Caco-2 (cell line): Measurements from ENCODE around the gene TMEM18. TPM values are rescaled to one million over a fixed set of nuclear protein-coding genes. Genes with fewer than 3 reads are reported as not detected.

Experiments
- BruUV-seq: library from RNA; stranded (reverse); fragments of 400-500 nt; replicated peaks from 2 replicates; lab custom pipeline; 2021; lab: Mats Ljungman, UMichigan
- CTCF ChIA-PET: fragments of 300-600 bp; sonication (Branson Sonifier 250); formaldehyde crosslinking; loops from one replicate; lab custom pipeline; 2022; ENCODE audit warnings: antibody characterized with exemption; lab: Charles Lee
- POLR2A ChIA-PET: fragments of 300-600 bp; sonication (Branson Sonifier 250); formaldehyde crosslinking; loops from one replicate; lab custom pipeline; 2022; ENCODE audit warnings: antibody characterized with exemption; lab: Charles Lee
- DNase-seq, 2 experiments: peaks; one replicate each; pipeline versions ENCODE4 v3.0.0 to v3.0.0-alpha.2; 2020 to 2022
- H3K27me3 ChIP-seq: replicated peaks from 2 replicates; pipeline ENCODE4 v1.6.0; 2011; ENCODE audit warnings: low read length; ENCODE audit not compliant: control insufficient read depth, insufficient read depth
- H3K36me3 ChIP-seq: 2 replicates; pipeline ENCODE4 v1.5.1; 2011; ENCODE audit warnings: low read length; ENCODE audit not compliant: control insufficient read depth, insufficient read depth
- H3K4me1 ChIP-seq: fragments of 250-450 bp; sonication (Bioruptor Pico); 2 replicates; pipeline ENCODE4 v1.5.1; 2020; ENCODE audit warnings: mild to moderate bottlenecking
- H3K4me3 ChIP-seq: 2 replicates; pipeline ENCODE4 v1.5.1; 2011; ENCODE audit warnings: low read depth, mild to moderate bottlenecking, control low read depth, low read length
- H3K9me3 ChIP-seq: fragments of 250-450 bp; sonication (Bioruptor Pico); 2 replicates; pipeline ENCODE4 v1.5.1; 2020; ENCODE audit warnings: mild to moderate bottlenecking, moderate library complexity
- H3K27ac Mint-ChIP-seq: one replicate; pipeline ENCODE4 v1.8.0; 2022; ENCODE audit warnings: mixed read lengths; ENCODE audit not compliant: unreplicated experiment
- H3K27me3 Mint-ChIP-seq: one replicate; pipeline ENCODE4 v1.8.0; 2022; ENCODE audit warnings: mixed read lengths; ENCODE audit not compliant: insufficient read depth, unreplicated experiment
- H3K36me3 Mint-ChIP-seq: one replicate; pipeline ENCODE4 v1.8.0; 2022; ENCODE audit warnings: mild to moderate bottlenecking, mixed read lengths; ENCODE audit not compliant: insufficient read depth, unreplicated experiment
- H3K4me1 Mint-ChIP-seq: one replicate; pipeline ENCODE4 v1.8.0; 2022; ENCODE audit warnings: low read depth, mixed read lengths; ENCODE audit not compliant: unreplicated experiment
- H3K4me3 Mint-ChIP-seq: one replicate; pipeline ENCODE4 v1.8.0; 2022; ENCODE audit warnings: mild to moderate bottlenecking, moderate library complexity, mixed read lengths; ENCODE audit not compliant: unreplicated experiment
- H3K9me3 Mint-ChIP-seq: one replicate; pipeline ENCODE4 v1.8.0; 2022; ENCODE audit warnings: mixed read lengths; ENCODE audit not compliant: unreplicated experiment
- CTCF ChIP-seq, 2 experiments: fragments of 200-600 bp in 1 of 2; IDR thresholded peaks; 1 replicate in 1 of 2; 2 replicates in 1 of 2; pipeline versions ENCODE4 v1.5.1 to v1.8.0; 2011 to 2022; ENCODE audit warnings: antibody characterized with exemption in 1 of 2, control low read depth in 1 of 2, inconsistent platforms in 1 of 2, low read depth in 1 of 2, low read length in 1 of 2, mild to moderate bottlenecking in 1 of 2, moderate library complexity in 1 of 2; ENCODE audit not compliant: insufficient read depth in 1 of 2, severe bottlenecking in 1 of 2, unreplicated experiment in 1 of 2
- intact Hi-C: fragments of 100-400 bp; cut with micrococcal nuclease; formaldehyde crosslinking; loops from one replicate; pipeline ENCODE4 v1.10.0; 2022; ENCODE audit not compliant: unreplicated experiment
- total RNA-seq: library from RNA; stranded (reverse); gene quantifications from 2 replicates; pipeline ENCODE4 v1.2.3, GENCODE V29; 2022

TMEM18 gene
- total RNA-seq, 1 experiment from 2014 or later: 22.9 TPM

GRCh38 chr2:675982-676646, 1.1 kb downstream of the TMEM18 start:
- DNase-seq: peak; percentile 50 to 51

DNA sequence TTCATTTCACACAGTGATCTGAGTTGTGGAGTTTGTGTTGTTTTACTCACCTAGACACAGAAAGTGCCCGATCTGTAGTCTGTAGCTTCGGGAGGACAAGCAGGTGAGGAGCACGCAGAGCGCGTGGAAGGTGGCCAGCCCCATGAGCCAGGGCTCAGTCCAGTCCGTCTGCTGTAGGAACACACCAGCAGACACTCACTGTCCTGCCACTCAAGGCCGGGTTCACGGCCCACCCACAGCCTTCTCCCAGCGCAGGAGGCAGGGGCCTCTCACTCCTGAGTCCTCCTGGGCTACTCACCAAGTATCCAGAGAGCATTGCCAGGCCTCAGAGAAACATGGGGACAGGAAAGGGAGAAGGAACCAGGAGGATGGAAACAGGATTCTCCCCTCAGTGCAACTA, 1.7 kb downstream of the TMEM18 start:
- H3K9me3 Mint-ChIP-seq: no peaks in the 10 kb centered on the region
- no TSS peak for BruUV-seq

More at GRCh38 chr2:675982-676646, 1.1 kb downstream of the TMEM18 start:
- Mint-ChIP-seq H3K36me3 (peaks cover 12% of the 10 kb centered on the region), H3K9me3 (no peaks in the 10 kb centered on the region), H3K4me1 (peaks cover 13% of the 10 kb centered on the region), H3K4me3 (peak overlapping the region; percentile 85), H3K27ac (peak overlapping the region; percentile 97), H3K27me3 (peaks cover under 1% of the 10 kb centered on the region)
- H3K4me3 ChIP-seq: peak overlapping the region; percentile 81
- H3K36me3 ChIP-seq: no peaks in the 10 kb centered on the region; the same call in none of the 2 replicates
- CTCF ChIA-PET: interaction anchor here (1.0 to 1.1 kb wide), 2 partner anchors 9 to 64 kb away, joined by 3 read pairs; no protein-coding TSS in a partner anchor
- intact Hi-C loops: loop anchor here (1.0 to 2.0 kb wide), 2 partner anchors 65 to 412 kb away; partner anchors contain the start of genes ACP1 and SH3YL1
- TF ChIP-seq CTCF (IDR thresholded peaks at IDR 0.05; ENCODE audit: insufficient read depth in 1 of 2, low read depth in 1 of 2, low read length in 1 of 2, severe bottlenecking in 1 of 2, unreplicated experiment in 1 of 2): no peak
- no peaks in the 10 kb centered on the region for H3K9me3 ChIP-seq
- POLR2A ChIA-PET: interaction anchor here (0.5 to 1.0 kb wide), 2 partner anchors 9 to 412 kb away, joined by 3 to 4 read pairs; no protein-coding TSS in a partner anchor
- BruUV-seq: TSS peak; percentile 56
- no peaks in the 10 kb centered on the region for H3K27me3 ChIP-seq
- peaks cover 6% of the 10 kb centered on the region for H3K4me1 ChIP-seq

GRCh38 chr2:675051-675450, 2.2 kb downstream of the TMEM18 start:
- H3K4me3 ChIP-seq: no peak overlapping the region
- BruUV-seq: no TSS peak
- H3K36me3 Mint-ChIP-seq: peaks cover 15% of the 10 kb centered on the region
- H3K36me3 ChIP-seq: no peaks in the 10 kb centered on the region; the same call in none of the 2 replicates
- intact Hi-C loops: no loop called here
- DNase-seq: no peak
- peaks cover 13% of the 10 kb centered on the region for H3K4me1 Mint-ChIP-seq
- ChIA-PET POLR2A (no interaction called here), CTCF (no interaction called here)
- no peaks in the 10 kb centered on the region for H3K9me3 Mint-ChIP-seq
- no peak for TF ChIP-seq CTCF (IDR thresholded peaks at IDR 0.05; ENCODE audit: insufficient read depth in 1 of 2, low read depth in 1 of 2, low read length in 1 of 2, severe bottlenecking in 1 of 2, unreplicated experiment in 1 of 2)
- peak overlapping the region; percentile 85 for H3K4me3 Mint-ChIP-seq
- no peaks in the 10 kb centered on the region for H3K27me3 Mint-ChIP-seq
- H3K27ac Mint-ChIP-seq: no peak overlapping the region
- no peaks in the 10 kb centered on the region for H3K27me3 ChIP-seq
- H3K4me1 ChIP-seq: peaks cover 6% of the 10 kb centered on the region
- H3K9me3 ChIP-seq: no peaks in the 10 kb centered on the region

More for the DNA sequence above, 1.7 kb downstream of the TMEM18 start:
- peaks cover 12% of the 10 kb centered on the region for H3K36me3 Mint-ChIP-seq
- CTCF ChIA-PET: no interaction called here
- peaks cover 13% of the 10 kb centered on the region for H3K4me1 Mint-ChIP-seq
- Histone ChIP-seq H3K27me3 (no peaks in the 10 kb centered on the region), H3K4me3 (no peak overlapping the region), H3K9me3 (no peaks in the 10 kb centered on the region), H3K36me3 (no peaks in the 10 kb centered on the region; the same call in none of the 2 replicates), H3K4me1 (peaks cover 6% of the 10 kb centered on the region)
- no peaks in the 10 kb centered on the region for H3K27me3 Mint-ChIP-seq
- TF ChIP-seq CTCF (IDR thresholded peaks at IDR 0.05; ENCODE audit: insufficient read depth in 1 of 2, low read depth in 1 of 2, low read length in 1 of 2, severe bottlenecking in 1 of 2, unreplicated experiment in 1 of 2): no peak
- POLR2A ChIA-PET: no interaction called here
- intact Hi-C loops: no loop called here
- no peak overlapping the region for H3K27ac Mint-ChIP-seq
- peak overlapping the region; percentile 85 for H3K4me3 Mint-ChIP-seq
- DNase-seq: no peak
